Right atrium auricular region (tissue), 2 donors: Measurements from ENCODE around the gene GGT1. TPM values are rescaled to one million over a fixed set of nuclear protein-coding genes. Genes with fewer than 3 reads are reported as not detected.

Experiments used
- DNase-seq: peaks from one replicate; pipeline ENCODE4 v3.0.0-alpha.2; 2019; ENCODE audit warnings: low spot score
- H3K27ac ChIP-seq, 2 donors: fragments of 200-600 bp; sonication (generic); 1 replicate in 1 of 2; 2 replicates in 1 of 2; pipeline ENCODE4 v1.5.1; 2016 to 2019
- H3K27me3 ChIP-seq, 2 donors: fragments of 200-600 bp; sonication (generic); one replicate each; pipeline versions ENCODE4 v1.5.1 to v1.6.0; 2017 to 2019
- H3K36me3 ChIP-seq: fragments of 200-600 bp; sonication (generic); one replicate; pipeline ENCODE4 v1.5.1; 2016
- H3K4me1 ChIP-seq, 2 donors: fragments of 200-600 bp; sonication (generic); one replicate each; pipeline versions ENCODE4 v1.5.1 to v1.6.0; 2017 to 2019
- H3K4me3 ChIP-seq, 2 donors: fragments of 200-600 bp; sonication (generic); 1 replicate in 1 of 2; 2 replicates in 1 of 2; pipeline ENCODE4 v1.5.1; 2017 to 2019; ENCODE audit warnings: mild to moderate bottlenecking in 1 of 2, moderate library complexity in 1 of 2
- H3K9me3 ChIP-seq, 2 donors: fragments of 200-600 bp; sonication (generic); one replicate each; pipeline ENCODE4 v1.5.1; 2019
- CTCF ChIP-seq, 2 donors: fragments of 200-600 bp; sonication (generic); IDR thresholded peaks; one replicate each; pipeline ENCODE4 v1.5.1; 2019; ENCODE audit warnings: antibody characterized with exemption in 2 of 2
- total RNA-seq, 2 donors: library from RNA; depleted of rRNA; stranded (reverse); fragments of >200 nt; gene quantifications; one replicate each; pipeline ENCODE4 v1.1.0, GENCODE V29; 2016

Gene GGT1
- total RNA-seq, 2 donors from 2014 or later = 0.98 to 1.7 TPM

DNA sequence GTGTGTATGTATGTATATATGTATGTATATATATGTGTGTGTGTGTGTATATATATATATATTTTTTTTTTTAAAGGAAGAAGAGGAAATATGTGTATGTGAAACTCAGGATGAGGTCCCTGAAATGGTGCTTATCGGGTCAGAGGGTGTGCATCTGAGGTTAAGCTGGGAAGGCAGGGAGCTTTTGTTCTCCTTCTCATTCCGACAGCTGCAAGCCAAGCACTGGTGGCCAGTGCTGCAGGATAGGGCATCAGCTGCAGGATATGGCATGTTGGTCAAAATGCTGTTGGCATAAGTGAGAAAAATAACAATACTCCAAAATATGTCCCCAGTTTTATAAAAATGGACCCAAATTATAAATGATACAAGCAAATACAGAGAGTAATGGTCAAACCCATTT lies 39.7 kb upstream of the GGT1 start:
- Histone ChIP-seq H3K27ac (peak overlapping the region; percentile 65 to 82), H3K9me3 (no peaks in the 10 kb centered on the region), H3K27me3 (no peaks in the 10 kb centered on the region), H3K4me3 (no peak overlapping the region), H3K4me1 (peaks cover 0 to 56% of the 10 kb centered on the region in 2 donors), H3K36me3 (peaks cover 30% of the 10 kb centered on the region)
- no peak for TF ChIP-seq CTCF (IDR thresholded peaks at IDR 0.05)
- DNase-seq = no peak

DNA sequence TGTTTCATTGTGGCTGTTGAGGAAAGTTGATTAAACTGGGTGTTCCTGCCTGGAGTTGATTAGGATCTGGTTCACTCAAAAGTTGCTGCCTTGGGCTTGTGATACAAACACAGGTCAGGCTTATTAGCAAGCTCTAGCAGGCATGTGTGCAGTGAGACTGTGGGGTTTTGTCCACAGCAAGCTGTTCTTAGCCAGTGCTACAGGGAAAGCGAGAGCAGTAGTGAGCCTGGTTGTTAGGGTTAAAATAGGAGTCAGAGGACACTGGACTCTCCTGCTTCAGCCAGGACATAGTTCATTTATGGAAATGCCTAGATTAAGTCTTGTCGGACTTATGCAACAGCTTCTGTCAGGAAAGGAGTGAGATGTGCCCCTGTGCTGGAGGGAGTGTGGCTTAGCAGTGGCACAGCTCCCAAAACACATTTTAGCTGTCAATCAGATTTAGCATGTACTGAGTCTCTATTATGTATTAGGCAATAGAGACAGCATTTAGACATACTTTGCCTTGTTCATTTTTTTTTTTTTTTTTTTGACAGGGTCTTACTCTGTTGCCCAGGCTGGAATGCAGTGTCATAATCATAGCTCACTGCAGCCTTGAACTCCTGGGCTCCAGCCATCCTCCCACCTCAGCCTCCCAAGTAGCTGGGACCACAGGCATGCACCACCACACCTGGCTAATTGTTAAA lies 38.5 kb upstream of the GGT1 start:
- Histone ChIP-seq H3K36me3 (peaks cover 30% of the 10 kb centered on the region), H3K27me3 (no peaks in the 10 kb centered on the region), H3K27ac (peak overlapping the region; percentile 65 to 82), H3K4me1 (peaks cover 0 to 48% of the 10 kb centered on the region in 2 donors), H3K9me3 (no peaks in the 10 kb centered on the region), H3K4me3 (no peak overlapping the region)
- no peak for DNase-seq
- TF ChIP-seq CTCF (IDR thresholded peaks at IDR 0.05) = no peak

DNA sequence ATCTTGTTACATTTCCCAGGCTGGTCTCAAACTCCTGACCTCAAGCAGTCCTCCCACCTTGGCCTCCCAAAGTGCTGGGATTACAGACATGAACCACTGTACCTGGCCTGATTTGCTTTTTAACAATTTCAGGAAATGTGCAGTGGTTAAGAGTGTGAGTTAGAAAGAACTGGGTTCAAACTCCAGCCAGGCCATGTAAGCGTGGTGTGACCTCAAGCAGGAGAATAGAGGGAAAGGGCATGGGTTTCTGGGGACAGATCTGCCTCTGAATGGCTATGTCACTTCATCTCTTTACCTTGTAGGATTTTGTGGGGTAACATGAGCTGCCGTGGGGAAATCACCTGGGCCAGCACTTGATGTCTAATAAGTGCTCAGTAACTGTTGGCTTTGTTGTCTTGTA lies 37.9 kb upstream of the GGT1 start:
- no peaks in the 10 kb centered on the region for H3K27me3 ChIP-seq
- no peak for DNase-seq
- TF ChIP-seq CTCF (IDR thresholded peaks at IDR 0.05) = no peak
- peak overlapping the region; percentile 49 to 82 for H3K27ac ChIP-seq
- peaks cover 34% of the 10 kb centered on the region for H3K36me3 ChIP-seq
- H3K4me1 ChIP-seq = peaks cover 0 to 46% of the 10 kb centered on the region in 2 donors
- no peak overlapping the region for H3K4me3 ChIP-seq
- H3K9me3 ChIP-seq = no peaks in the 10 kb centered on the region

GRCh38 chr22:24566899-24567511 lies 36.0 kb upstream of the GGT1 start:
- Histone ChIP-seq H3K4me3 (no peak overlapping the region), H3K36me3 (peaks cover 37% of the 10 kb centered on the region), H3K4me1 (peaks cover 0 to 43% of the 10 kb centered on the region in 2 donors), H3K9me3 (no peaks in the 10 kb centered on the region), H3K27me3 (no peaks in the 10 kb centered on the region), H3K27ac (peak overlapping the region; percentile 14 to 19)
- TF ChIP-seq CTCF (IDR thresholded peaks at IDR 0.05) = no peak
- DNase-seq = no peak

DNA sequence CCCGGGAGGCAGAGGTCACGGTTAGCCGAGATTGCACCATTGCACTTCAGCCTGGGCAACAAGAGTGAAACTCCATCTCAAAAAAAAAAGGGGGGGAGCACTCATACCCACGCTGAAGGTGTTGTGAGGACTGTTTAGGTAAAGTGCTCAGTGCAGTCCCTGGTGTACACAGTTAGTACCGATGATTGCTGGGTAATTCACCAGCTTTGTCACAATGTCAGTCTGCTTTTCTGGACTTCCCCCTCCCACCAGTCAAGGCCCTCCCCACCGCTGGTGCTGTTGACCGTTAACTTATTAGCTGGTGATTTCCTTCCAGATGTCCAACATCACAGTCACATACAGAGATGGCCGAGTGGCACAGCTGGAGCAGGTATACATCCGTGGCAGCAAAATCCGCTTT lies 35.3 kb upstream of the GGT1 start:
- no peak for TF ChIP-seq CTCF (IDR thresholded peaks at IDR 0.05)
- Histone ChIP-seq H3K27ac (peak overlapping the region in 1 of 2 donors; percentile 19), H3K27me3 (no peaks in the 10 kb centered on the region), H3K4me1 (peaks cover 0 to 36% of the 10 kb centered on the region in 2 donors), H3K9me3 (no peaks in the 10 kb centered on the region), H3K4me3 (no peak overlapping the region), H3K36me3 (peaks cover 44% of the 10 kb centered on the region)
- DNase-seq = no peak
